GM18870 (cell line): ENCODE results near the gene MAP3K5.
"Not testable (repeated sequence)": the region's sequence is repeated elsewhere in the genome, so short reads cannot be mapped to it uniquely, and the experiment has no call there.

Source experiments
- ATAC-seq: cut with Tn5 transposase; IDR thresholded peaks from one replicate; pipeline ENCODE4 v1.9.1; 2021; ENCODE audit warnings: moderate library complexity; ENCODE audit not compliant: unreplicated experiment

The MAP3K5 gene

GRCh38 chr6:136590846-136591245 lies 201.4 kb downstream of the MAP3K5 start:
- not testable (repeated sequence) for ATAC-seq

GRCh38 chr6:136587527-136587926 lies 204.8 kb downstream of the MAP3K5 start:
- ATAC-seq: peak; percentile 62

- no peak for ATAC-seq
Measured at GRCh38 chr6:136586295-136586694, 206.0 kb downstream of the MAP3K5 start.

- not testable (repeated sequence) for ATAC-seq
Measured at GRCh38 chr6:136585523-136585922, 206.8 kb downstream of the MAP3K5 start.

GRCh38 chr6:136584290-136584689 lies 208.0 kb downstream of the MAP3K5 start:
- ATAC-seq: not testable (repeated sequence)

- ATAC-seq: no peak
Measured at GRCh38 chr6:136582711-136583471, 209.4 kb downstream of the MAP3K5 start.

- ATAC-seq: no peak
Measured at GRCh38 chr6:136579800-136580199, 212.5 kb downstream of the MAP3K5 start.

GRCh38 chr6:136576821-136577220 lies 215.5 kb downstream of the MAP3K5 start:
- ATAC-seq: no peak

GRCh38 chr6:136571496-136571895 lies 220.8 kb downstream of the MAP3K5 start:
- ATAC-seq: no peak

GRCh38 chr6:136571065-136571464 lies 221.2 kb downstream of the MAP3K5 start:
- no peak for ATAC-seq

GRCh38 chr6:136568129-136568528 lies 224.1 kb downstream of the MAP3K5 start:
- no peak for ATAC-seq

GRCh38 chr6:136567688-136568087 lies 224.6 kb downstream of the MAP3K5 start:
- ATAC-seq: no peak

- no peak for ATAC-seq
Measured at GRCh38 chr6:136566851-136567250, 225.4 kb downstream of the MAP3K5 start.

GRCh38 chr6:136566007-136566487 lies 226.2 kb downstream of the MAP3K5 start:
- no peak for ATAC-seq

GRCh38 chr6:136564180-136564579 lies 228.1 kb downstream of the MAP3K5 start:
- no peak for ATAC-seq

GRCh38 chr6:136563386-136564152 lies 228.7 kb downstream of the MAP3K5 start:
- no peak for ATAC-seq

GRCh38 chr6:136562211-136562610 lies 230.1 kb downstream of the MAP3K5 start:
- no peak for ATAC-seq

- no peak for ATAC-seq
Measured at GRCh38 chr6:136553166-136553787, 239.0 kb downstream of the MAP3K5 start.

- no peak for ATAC-seq
Measured at GRCh38 chr6:136552054-136552453, 240.2 kb downstream of the MAP3K5 start.

- ATAC-seq: no peak
Measured at GRCh38 chr6:136551103-136551502, 241.2 kb downstream of the MAP3K5 start.

GRCh38 chr6:136550330-136551071 lies 241.8 kb downstream of the MAP3K5 start, which contains the start of gene MAP7:
Gene MAP7 (minus strand): TSS chr6:136550422. CDS start chr6:136550408, 14 bp downstream.
- ATAC-seq: no peak
